ENCODE data around the gene LY6G5C. TPM values are rescaled to one million over a fixed set of nuclear protein-coding genes. Genes with fewer than 3 reads are reported as not detected.
A peak's percentile ranks its signal among the peaks of the same experiment; 100 is the strongest.

Gene LY6G5C
- total RNA-seq, 1 donor from 2014 or later, result 6.5 TPM

- Mint-ChIP-seq H3K4me3 (ENCODE audit: low read depth) (peak overlapping the region; percentile 37), H3K9me3 (ENCODE audit: low read depth) (no peaks in the 10 kb centered on the region), H3K27ac (peak overlapping the region; percentile 86), H3K36me3 (ENCODE audit: insufficient read depth) (peaks cover 6% of the 10 kb centered on the region), H3K4me1 (ENCODE audit: low read depth) (peaks cover 56% of the 10 kb centered on the region), H3K27me3 (no peaks in the 10 kb centered on the region)
- no peak for DNase-seq (ENCODE audit: low spot score, unreplicated experiment)
- no peak for TF ChIP-seq CTCF (IDR thresholded peaks at IDR 0.05; ENCODE audit: unreplicated experiment)
Measured at GRCh38 chr6:31662124-31662723, 18.6 kb downstream of the LY6G5C start.

- Mint-ChIP-seq H3K27me3 (no peaks in the 10 kb centered on the region), H3K4me1 (ENCODE audit: low read depth) (peaks cover 55% of the 10 kb centered on the region), H3K36me3 (ENCODE audit: insufficient read depth) (peaks cover 6% of the 10 kb centered on the region), H3K27ac (peak overlapping the region; percentile 92), H3K4me3 (ENCODE audit: low read depth) (peak overlapping the region; percentile 88), H3K9me3 (ENCODE audit: low read depth) (no peaks in the 10 kb centered on the region)
- no peak for DNase-seq (ENCODE audit: low spot score, unreplicated experiment)
- no peak for TF ChIP-seq CTCF (IDR thresholded peaks at IDR 0.05; ENCODE audit: unreplicated experiment)
Measured at GRCh38 chr6:31661262-31662123, 19.4 kb downstream of the LY6G5C start.

GRCh38 chr6:31660381-31661261 is 20.2 kb downstream of the LY6G5C start, which contains the start of gene C6orf47:
Gene C6orf47 (minus strand): TSS chr6:31660778. CDS start chr6:31659947, 831 bp downstream.
- TF ChIP-seq CTCF (IDR thresholded peaks at IDR 0.05; ENCODE audit: unreplicated experiment), result no peak
- Mint-ChIP-seq H3K27me3 (no peaks in the 10 kb centered on the region), H3K27ac (peak within 1 kb of the TSS; percentile 96), H3K4me3 (ENCODE audit: low read depth) (peak within 1 kb of the TSS; percentile 88), H3K9me3 (ENCODE audit: low read depth) (no peaks in the 10 kb centered on the region), H3K4me1 (ENCODE audit: low read depth) (peaks cover 58% of the 10 kb centered on the region), H3K36me3 (ENCODE audit: insufficient read depth) (peaks cover 6% of the 10 kb centered on the region)
- DNase-seq (ENCODE audit: low spot score, unreplicated experiment), result peak; percentile 66

- Mint-ChIP-seq H3K9me3 (ENCODE audit: low read depth) (no peaks in the 10 kb centered on the region), H3K4me1 (ENCODE audit: low read depth) (peaks cover 64% of the 10 kb centered on the region), H3K27ac (peak overlapping the region; percentile 96), H3K4me3 (ENCODE audit: low read depth) (peak overlapping the region; percentile 88), H3K27me3 (no peaks in the 10 kb centered on the region), H3K36me3 (ENCODE audit: insufficient read depth) (peaks cover 7% of the 10 kb centered on the region)
- TF ChIP-seq CTCF (IDR thresholded peaks at IDR 0.05; ENCODE audit: unreplicated experiment), result no peak
- no peak for DNase-seq (ENCODE audit: low spot score, unreplicated experiment)
Measured at GRCh38 chr6:31659649-31660380, 21.1 kb downstream of the LY6G5C start.
